Ammon's horn (tissue), 1 donor: ENCODE results near the gene DIO2.

Source experiments
- DNase-seq: peaks from one replicate; pipeline ENCODE4 v3.0.0-alpha.2; 2016; ENCODE audit warnings: low spot score

The DIO2 gene

DNA sequence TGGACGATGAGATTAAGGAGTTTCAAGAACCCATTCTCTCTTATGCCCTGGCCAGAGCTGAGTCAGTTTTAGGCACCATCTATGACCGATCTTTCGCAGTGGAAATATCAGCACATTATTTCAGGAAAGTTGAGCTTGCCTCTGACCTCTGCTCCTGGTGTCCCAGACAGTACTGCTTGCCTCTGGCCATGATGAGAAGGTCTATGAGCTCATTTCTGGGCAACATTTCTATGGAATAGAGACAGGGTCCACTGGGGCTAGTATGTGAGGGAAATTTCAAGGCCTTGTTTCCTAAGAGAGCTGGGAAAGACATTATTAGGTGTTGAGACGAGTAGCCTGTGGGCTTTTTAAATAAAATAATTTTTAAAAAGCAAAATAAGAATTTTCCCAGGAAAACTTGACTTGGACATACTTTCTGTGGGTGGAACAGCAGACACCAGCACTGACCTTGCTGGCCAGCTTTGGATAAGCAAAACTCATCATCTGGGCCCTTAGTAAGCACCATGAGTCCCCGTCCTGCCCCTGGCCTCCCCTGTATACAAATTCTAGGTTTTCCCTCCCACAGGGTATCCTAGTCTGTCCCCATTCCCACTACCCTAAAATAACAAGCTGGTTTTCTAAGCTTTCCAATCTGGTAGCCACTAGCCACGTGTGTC lies 43.4 kb downstream of the DIO2 start:
- DNase-seq: no peak

DNA sequence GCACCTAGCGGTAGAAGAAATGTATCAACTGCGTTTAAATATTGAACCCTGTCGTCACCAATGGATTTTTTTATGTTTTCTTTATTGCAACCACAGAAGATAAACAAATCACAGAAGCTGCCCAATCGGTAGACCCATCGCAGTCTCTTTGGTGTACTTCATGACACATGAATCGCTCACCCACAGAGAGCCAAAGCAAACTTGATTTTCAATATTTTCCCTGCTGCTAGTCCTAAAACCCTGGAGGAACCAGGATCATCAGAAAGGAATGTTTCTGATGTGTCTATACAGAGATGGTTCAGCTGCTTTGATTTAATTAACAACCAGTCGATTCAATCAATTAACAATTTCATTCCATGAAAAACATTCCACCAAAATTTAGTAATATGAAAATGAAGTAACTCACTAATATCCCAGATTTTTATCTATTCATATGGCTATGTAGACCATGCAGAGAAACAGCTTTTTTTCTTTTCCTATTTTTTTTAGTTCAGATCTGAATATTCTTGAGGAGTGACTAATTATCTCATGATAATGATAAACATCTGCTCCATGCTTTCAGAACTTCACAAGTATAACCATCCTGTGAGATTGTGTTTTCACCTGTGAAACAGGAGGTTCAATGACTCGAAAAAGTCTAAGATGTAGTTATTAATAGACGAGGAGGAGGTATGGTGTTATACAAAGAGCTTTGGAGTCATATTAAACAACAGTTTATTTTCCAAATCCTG lies 46.1 kb downstream of the DIO2 start:
- no peak for DNase-seq

DNA sequence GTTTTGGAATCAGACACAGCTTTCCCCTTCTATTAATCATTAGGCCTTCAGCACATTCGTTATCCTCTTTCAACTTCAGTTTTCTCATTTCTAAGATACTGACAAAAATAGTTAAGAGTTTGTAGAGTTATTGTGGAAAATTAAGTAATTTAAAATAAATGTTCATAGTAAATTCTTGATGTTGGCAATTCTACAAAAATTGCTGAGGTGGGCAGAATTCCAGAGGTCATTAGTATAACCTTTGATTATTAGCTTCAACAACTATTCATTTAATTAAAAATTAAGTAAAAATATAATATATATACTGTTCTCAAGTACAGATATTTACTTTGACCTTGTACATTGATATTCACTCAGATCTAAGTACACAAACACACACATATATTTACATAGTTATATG lies 58.5 kb downstream of the DIO2 start:
- DNase-seq: no peak

DNA sequence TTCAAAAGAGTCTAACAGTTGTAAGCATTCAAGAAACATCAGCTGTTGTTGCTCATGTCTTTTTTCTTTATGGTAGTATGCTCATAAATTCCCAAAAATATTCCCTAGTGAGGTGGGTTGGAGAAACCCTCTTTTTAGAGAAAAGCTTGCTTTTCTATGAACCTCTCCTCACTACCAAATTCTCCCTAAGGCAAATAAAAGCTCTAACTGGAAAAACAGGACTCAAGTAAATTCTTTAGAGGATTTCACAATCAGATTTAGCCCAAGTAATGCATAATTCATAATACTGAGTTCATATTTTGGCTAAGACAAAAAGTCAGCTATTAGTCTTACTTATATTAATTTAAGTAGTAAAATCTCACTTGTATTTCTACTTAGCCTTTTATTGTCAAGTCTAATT lies 59.1 kb downstream of the DIO2 start:
- DNase-seq: no peak

DNA sequence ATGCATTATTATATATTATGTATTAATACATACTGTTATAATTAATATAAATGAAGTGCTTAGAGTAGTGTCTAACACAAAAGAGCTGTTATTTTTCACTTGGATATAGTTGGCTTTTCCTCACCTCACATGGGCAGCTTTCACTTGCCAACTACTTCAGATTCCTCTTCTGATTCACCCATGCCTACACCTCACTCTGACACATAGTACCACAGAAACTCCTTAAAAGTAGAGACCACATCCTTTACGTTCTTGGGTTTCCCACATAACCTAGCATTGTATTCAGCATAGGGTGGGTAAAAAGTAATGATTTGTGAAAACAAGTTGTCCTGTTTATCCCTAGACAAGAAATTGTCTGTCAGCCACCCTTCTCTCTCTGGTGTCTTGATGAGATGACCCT lies 61.0 kb downstream of the DIO2 start:
- no peak for DNase-seq
